ENCODE data around the gene MARCHF2. TPM values are rescaled to one million over a fixed set of nuclear protein-coding genes. Genes with fewer than 3 reads are reported as not detected.

The MARCHF2 gene, protein sequence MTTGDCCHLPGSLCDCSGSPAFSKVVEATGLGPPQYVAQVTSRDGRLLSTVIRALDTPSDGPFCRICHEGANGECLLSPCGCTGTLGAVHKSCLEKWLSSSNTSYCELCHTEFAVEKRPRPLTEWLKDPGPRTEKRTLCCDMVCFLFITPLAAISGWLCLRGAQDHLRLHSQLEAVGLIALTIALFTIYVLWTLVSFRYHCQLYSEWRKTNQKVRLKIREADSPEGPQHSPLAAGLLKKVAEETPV
- 100 to 1,000 TPM; 222 to 270 TPM for total RNA-seq

DNA sequence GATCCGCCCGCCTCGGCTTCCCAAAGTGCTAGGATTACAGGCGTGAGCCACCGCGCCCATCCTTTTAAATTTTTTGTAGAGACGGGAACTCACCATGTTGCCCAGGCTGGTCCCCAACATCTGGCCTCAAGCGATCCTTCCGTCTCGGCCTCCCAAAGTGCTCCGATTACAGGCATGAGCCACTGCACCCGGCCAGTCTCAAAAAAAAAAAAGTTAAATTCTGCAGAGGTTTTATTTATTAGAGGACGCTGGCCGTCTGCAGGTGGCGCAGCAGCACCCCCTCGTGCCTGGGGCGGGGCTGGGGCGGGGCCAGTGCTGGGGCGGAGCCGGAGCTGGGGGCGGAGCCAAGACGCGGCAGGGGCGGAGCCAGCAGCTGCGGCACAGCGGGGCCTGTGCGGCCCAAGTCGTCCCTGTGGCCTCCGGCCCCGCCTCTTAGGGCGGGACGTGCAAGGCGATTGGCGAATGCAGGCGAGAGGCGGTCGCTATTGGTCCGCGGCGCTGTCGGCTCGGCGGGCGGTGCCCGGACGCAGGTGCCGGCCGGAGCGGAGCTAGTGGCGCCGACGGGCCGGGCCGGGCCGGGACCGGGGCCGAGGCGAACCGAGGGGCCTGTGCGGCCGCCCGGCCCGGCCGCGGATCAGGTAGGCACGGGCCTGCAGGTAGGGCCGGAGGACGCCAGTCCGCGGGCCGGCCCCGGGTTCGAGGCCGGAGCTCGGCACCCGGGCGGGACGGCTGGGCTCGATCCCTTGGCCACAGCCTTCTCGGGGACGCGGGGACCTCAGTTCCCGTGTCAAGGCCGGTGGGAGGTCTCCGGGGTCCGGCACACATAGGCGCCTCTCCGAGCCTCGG is at the start of gene MARCHF2:
Gene MARCHF2, plus strand, starts transcription at position 523 of the 846 bp plus-strand sequence. CDS start 8,536 bp downstream, outside the sequence.
- DNase-seq (ENCODE audit: low spot score), result peak; percentile 96
- Histone ChIP-seq H3K36me3 (no peaks in the 10 kb centered on the region), H3K27me3 (no peaks in the 10 kb centered on the region), H3K4me3 (peak within 1 kb of the TSS; percentile 87 to 89), H3K9me3 (no peaks in the 10 kb centered on the region), H3K4me1 (peaks cover 0 to 38% of the 10 kb centered on the region in 2 donors), H3K27ac (peak within 1 kb of the TSS; percentile 71 to 82)
- TF ChIP-seq, protein P1, sequence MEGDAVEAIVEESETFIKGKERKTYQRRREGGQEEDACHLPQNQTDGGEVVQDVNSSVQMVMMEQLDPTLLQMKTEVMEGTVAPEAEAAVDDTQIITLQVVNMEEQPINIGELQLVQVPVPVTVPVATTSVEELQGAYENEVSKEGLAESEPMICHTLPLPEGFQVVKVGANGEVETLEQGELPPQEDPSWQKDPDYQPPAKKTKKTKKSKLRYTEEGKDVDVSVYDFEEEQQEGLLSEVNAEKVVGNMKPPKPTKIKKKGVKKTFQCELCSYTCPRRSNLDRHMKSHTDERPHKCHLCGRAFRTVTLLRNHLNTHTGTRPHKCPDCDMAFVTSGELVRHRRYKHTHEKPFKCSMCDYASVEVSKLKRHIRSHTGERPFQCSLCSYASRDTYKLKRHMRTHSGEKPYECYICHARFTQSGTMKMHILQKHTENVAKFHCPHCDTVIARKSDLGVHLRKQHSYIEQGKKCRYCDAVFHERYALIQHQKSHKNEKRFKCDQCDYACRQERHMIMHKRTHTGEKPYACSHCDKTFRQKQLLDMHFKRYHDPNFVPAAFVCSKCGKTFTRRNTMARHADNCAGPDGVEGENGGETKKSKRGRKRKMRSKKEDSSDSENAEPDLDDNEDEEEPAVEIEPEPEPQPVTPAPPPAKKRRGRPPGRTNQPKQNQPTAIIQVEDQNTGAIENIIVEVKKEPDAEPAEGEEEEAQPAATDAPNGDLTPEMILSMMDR (IDR thresholded peaks at IDR 0.05), result peak; percentile 49 to 86

DNA sequence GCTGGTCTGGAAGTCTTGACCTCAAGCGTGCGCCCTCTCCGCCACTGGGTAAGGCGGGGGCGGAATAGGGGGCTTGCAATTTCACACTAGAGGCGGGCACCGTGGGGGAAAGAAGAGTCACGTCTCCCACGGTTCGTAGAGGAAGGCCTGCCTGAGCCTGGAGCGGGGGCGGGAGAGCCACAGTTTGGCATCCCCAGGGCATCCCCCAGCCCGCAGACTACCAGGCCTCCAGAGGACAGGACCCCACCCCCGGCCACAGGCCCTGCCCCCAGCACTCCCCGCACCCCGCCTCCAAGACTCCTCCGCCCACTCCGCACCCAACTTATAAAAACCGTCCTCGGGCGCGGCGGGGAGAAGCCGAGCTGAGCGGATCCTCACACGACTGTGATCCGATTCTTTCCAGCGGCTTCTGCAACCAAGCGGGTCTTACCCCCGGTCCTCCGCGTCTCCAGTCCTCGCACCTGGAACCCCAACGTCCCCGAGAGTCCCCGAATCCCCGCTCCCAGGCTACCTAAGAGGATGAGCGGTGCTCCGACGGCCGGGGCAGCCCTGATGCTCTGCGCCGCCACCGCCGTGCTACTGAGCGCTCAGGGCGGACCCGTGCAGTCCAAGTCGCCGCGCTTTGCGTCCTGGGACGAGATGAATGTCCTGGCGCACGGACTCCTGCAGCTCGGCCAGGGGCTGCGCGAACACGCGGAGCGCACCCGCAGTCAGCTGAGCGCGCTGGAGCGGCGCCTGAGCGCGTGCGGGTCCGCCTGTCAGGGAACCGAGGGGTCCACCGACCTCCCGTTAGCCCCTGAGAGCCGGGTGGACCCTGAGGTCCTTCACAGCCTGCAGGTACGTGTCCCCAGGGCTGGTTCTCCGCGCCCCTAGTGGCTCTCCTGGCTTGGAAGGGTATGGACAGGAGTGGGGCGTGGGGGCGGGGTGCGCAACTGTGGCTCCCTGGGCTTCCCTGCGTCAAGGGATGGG is 49.0 kb upstream of the MARCHF2 start, which contains the start of gene ANGPTL4:
Gene ANGPTL4, plus strand, starts transcription at position 353 of the 969 bp plus-strand sequence. Its CDS starts 167 bp downstream, at position 520.
- peak; percentile 90 for DNase-seq (ENCODE audit: low spot score)
- TF ChIP-seq, protein P1 (IDR thresholded peaks at IDR 0.05), result peak in 1 of 2 donors; percentile 15

DNA sequence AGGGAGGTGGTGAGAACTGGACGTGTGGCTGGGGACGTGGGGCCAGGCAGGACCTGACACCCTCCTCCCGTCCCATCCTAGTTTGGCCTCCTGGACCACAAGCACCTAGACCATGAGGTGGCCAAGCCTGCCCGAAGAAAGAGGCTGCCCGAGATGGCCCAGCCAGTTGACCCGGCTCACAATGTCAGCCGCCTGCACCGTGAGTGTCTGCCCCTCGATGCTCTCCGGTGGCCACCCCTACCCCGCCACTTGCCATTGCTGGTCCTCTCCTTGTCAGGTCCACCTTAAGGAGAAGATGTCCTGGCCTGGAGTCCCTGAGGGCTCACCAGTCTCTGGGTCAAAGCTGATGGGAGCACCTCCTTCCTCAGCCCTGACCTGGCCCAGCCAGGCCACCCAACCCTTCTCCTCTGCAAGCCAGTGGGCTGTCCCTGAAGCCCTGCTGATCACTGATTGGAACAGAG is 47.0 kb upstream of the MARCHF2 start:
- peaks cover 0 to 82% of the 10 kb centered on the region in 2 donors for H3K4me1 ChIP-seq
- DNase-seq (ENCODE audit: low spot score), result no peak
- H3K9me3 ChIP-seq, result no peaks in the 10 kb centered on the region
- peak overlapping the region in 1 of 2 donors; percentile 98 for H3K27ac ChIP-seq
- H3K27me3 ChIP-seq, result no peaks in the 10 kb centered on the region
- peaks cover 48% of the 10 kb centered on the region for H3K36me3 ChIP-seq
- TF ChIP-seq, protein P1 (IDR thresholded peaks at IDR 0.05), result no peak
- H3K4me3 ChIP-seq, result peak overlapping the region in 1 of 2 donors; percentile 94

More for the DNA sequence above, 49.0 kb upstream of the MARCHF2 start, which contains the start of gene ANGPTL4:
- H3K27ac ChIP-seq, result peak within 1 kb of the TSS; percentile 79 to 98
- H3K27me3 ChIP-seq, result no peaks in the 10 kb centered on the region
- H3K36me3 ChIP-seq, result peaks cover 27% of the 10 kb centered on the region
- H3K4me1 ChIP-seq, result peaks cover 0 to 78% of the 10 kb centered on the region in 2 donors
- no peaks in the 10 kb centered on the region for H3K9me3 ChIP-seq
- H3K4me3 ChIP-seq, result peak within 1 kb of the TSS; percentile 73 to 94

DNA sequence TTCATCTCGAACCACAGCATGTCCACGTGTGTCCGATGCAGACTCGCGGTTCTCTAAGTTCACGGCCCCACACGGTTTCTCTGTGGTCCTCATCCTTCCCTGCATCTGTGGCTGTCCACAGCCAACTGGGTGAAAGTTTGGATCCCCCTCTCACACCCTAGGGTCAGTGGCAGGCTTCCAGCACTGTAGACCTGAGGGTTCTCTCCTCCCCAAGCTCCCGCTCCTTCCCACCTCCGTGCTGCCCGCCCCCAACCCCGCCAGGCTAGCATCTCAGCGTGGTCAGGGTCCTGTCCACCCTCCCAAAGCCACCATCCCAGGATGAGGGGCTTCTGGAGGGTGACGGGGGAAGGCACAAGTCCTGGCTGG is 46.2 kb upstream of the MARCHF2 start:
- H3K4me1 ChIP-seq, result peaks cover 0 to 75% of the 10 kb centered on the region in 2 donors
- TF ChIP-seq, protein P1 (IDR thresholded peaks at IDR 0.05), result no peak
- H3K4me3 ChIP-seq, result peak overlapping the region; percentile 35 to 94
- H3K27ac ChIP-seq, result peak overlapping the region; percentile 64 to 98
- no peaks in the 10 kb centered on the region for H3K9me3 ChIP-seq
- H3K36me3 ChIP-seq, result peaks cover 56% of the 10 kb centered on the region
- no peaks in the 10 kb centered on the region for H3K27me3 ChIP-seq
- no peak for DNase-seq (ENCODE audit: low spot score)

All from right atrium auricular region (tissue), 2 donors.